Endothelial cell of umbilical vein (primary cell): Measurements from ENCODE around the gene KIF19. TPM values are rescaled to one million over a fixed set of nuclear protein-coding genes. Genes with fewer than 3 reads are reported as not detected.

Experiments used
- BruUV-seq: library from RNA; stranded (reverse); fragments of 400-500 nt; replicated peaks from 2 replicates; lab custom pipeline; 2021; lab: Mats Ljungman, UMichigan
- CTCF ChIA-PET: fragments of 300-600, 350-600 bp; sonication (Branson Sonifier 250); formaldehyde crosslinking; loops from one replicate; lab custom pipeline; 2021; ENCODE audit warnings: antibody characterized with exemption, inconsistent platforms; lab: Charles Lee
- POLR2A ChIA-PET: fragments of 300-600, 350-600 bp; sonication (Branson Sonifier 250); formaldehyde crosslinking; loops from one replicate; lab custom pipeline; 2021; ENCODE audit warnings: antibody characterized with exemption, inconsistent platforms; lab: Charles Lee
- DNase-seq: peaks from one replicate; pipeline ENCODE4 v3.0.0-alpha.2; 2011; ENCODE audit warnings: low read depth, low spot score
- FAIRE-seq: peaks from 2 replicates; lab custom pipeline; 2011; peaks lifted over from hg19 to GRCh38; lab: Jason Lieb, UNC
- H2AFZ ChIP-seq: 2 replicates; pipeline ENCODE4 v1.6.0; 2012; ENCODE audit warnings: low read depth, low read length, control low read depth, inconsistent platforms
- H3K27ac ChIP-seq: 2 replicates; pipeline ENCODE4 v1.5.1; 2011; ENCODE audit warnings: low read depth, mild to moderate bottlenecking, control low read depth, low read length, moderate library complexity; ENCODE audit not compliant: insufficient read depth
- H3K27me3 ChIP-seq, 2 experiments: 2 replicates each; pipeline versions ENCODE4 v1.6.0 to v1.6.1; 2011; ENCODE audit warnings: low read length in 2 of 2, mixed read lengths in 1 of 2; ENCODE audit not compliant: control insufficient read depth in 2 of 2, insufficient read depth in 2 of 2
- H3K36me3 ChIP-seq, 2 experiments: 2 replicates in 1 of 2; 3 replicates in 1 of 2; pipeline ENCODE4 v1.5.1; 2011; ENCODE audit warnings: low read length in 2 of 2, mild to moderate bottlenecking in 1 of 2, moderate library complexity in 1 of 2; ENCODE audit not compliant: control insufficient read depth in 2 of 2, insufficient read depth in 2 of 2; ENCODE audit errors: extremely low read depth in 1 of 2
- H3K4me1 ChIP-seq: 3 replicates; pipeline ENCODE4 v1.5.1; 2011; ENCODE audit warnings: mild to moderate bottlenecking, low read length; ENCODE audit not compliant: control insufficient read depth, insufficient read depth; ENCODE audit errors: extremely low read depth
- H3K4me2 ChIP-seq: 2 replicates; pipeline ENCODE4 v1.6.1; 2011; ENCODE audit warnings: low read length, control low read depth, mixed read lengths; ENCODE audit not compliant: insufficient read depth
- H3K4me3 ChIP-seq, 3 experiments: fragments of 200-600 bp in 1 of 3; sonication (generic), shearing (Covaris generic) in 1 of 3; replicated peaks in 1 of 3; 2 replicates each; pipeline ENCODE4 v1.5.1; 2011 to 2016; ENCODE audit warnings: control low read depth in 3 of 3, low read length in 3 of 3, mild to moderate bottlenecking in 2 of 3, inconsistent platforms in 1 of 3, low read depth in 1 of 3, moderate library complexity in 1 of 3; ENCODE audit not compliant: insufficient read depth in 1 of 3
- H3K79me2 ChIP-seq: 2 replicates; pipeline ENCODE4 v1.6.0; 2012; ENCODE audit warnings: low read length, inconsistent platforms; ENCODE audit not compliant: control insufficient read depth, insufficient read depth
- H3K9ac ChIP-seq: replicated peaks from 2 replicates; pipeline ENCODE3; 2011; ENCODE audit warnings: low read length, control low read depth; ENCODE audit not compliant: insufficient read depth; ENCODE audit errors: extremely low read depth
- H3K9me1 ChIP-seq: replicated peaks from 3 replicates; pipeline ENCODE4 v1.6.0; 2011; ENCODE audit warnings: mild to moderate bottlenecking, low read length; ENCODE audit not compliant: control insufficient read depth, insufficient read depth; ENCODE audit errors: extremely low read depth
- H3K9me3 ChIP-seq: replicated peaks from 2 replicates; pipeline ENCODE4 v1.5.1; 2012; ENCODE audit warnings: low read length, inconsistent platforms; ENCODE audit not compliant: control insufficient read depth, insufficient read depth
- H4K20me1 ChIP-seq: replicated peaks from 2 replicates; pipeline ENCODE3; 2011; ENCODE audit warnings: mild to moderate bottlenecking, low read length; ENCODE audit not compliant: control insufficient read depth, insufficient read depth; ENCODE audit errors: extremely low read depth
- EZH2 ChIP-seq: IDR thresholded peaks from 2 replicates; pipeline ENCODE4 v1.6.1; 2012; ENCODE audit warnings: borderline replicate concordance, low read depth, mild to moderate bottlenecking, moderate library complexity, low read length, inconsistent platforms; ENCODE audit not compliant: severe bottlenecking
- FOS ChIP-seq: IDR thresholded peaks from 2 replicates; pipeline ENCODE4 v1.6.1; 2011; ENCODE audit warnings: mild to moderate bottlenecking, low read length, moderate library complexity, borderline replicate concordance; ENCODE audit not compliant: insufficient read depth
- GATA2 ChIP-seq: IDR thresholded peaks from 2 replicates; pipeline ENCODE4 v1.7.0; 2011; ENCODE audit warnings: low read depth, mild to moderate bottlenecking, moderate library complexity, mixed read lengths, low read length; ENCODE audit not compliant: insufficient read length, insufficient read depth
- JUN ChIP-seq: IDR thresholded peaks from 2 replicates; pipeline ENCODE4 v1.6.1; 2011; ENCODE audit warnings: borderline replicate concordance, low read depth; ENCODE audit not compliant: insufficient read length, insufficient read depth
- MAX ChIP-seq: IDR thresholded peaks from 2 replicates; pipeline ENCODE4 v1.6.1; 2011; ENCODE audit not compliant: insufficient read depth, insufficient read length
- MYC ChIP-seq: IDR thresholded peaks from one replicate; pipeline ENCODE4 v1.6.1; 2011; ENCODE audit warnings: mild to moderate bottlenecking, low read depth, low read length
- POLR2A ChIP-seq: IDR thresholded peaks from 2 replicates; pipeline ENCODE4 v1.6.1; 2012; ENCODE audit warnings: low read depth, mild to moderate bottlenecking, control low read depth, low read length
- POLR2AphosphoS5 ChIP-seq: IDR thresholded peaks from 2 replicates; pipeline ENCODE4 v1.6.1; 2012; ENCODE audit warnings: low read depth, mild to moderate bottlenecking, control low read depth, low read length, moderate library complexity; ENCODE audit not compliant: insufficient read depth
- dilution Hi-C: fragments of 300-500 bp; cut with MboI; formaldehyde crosslinking; loops from one replicate; pipeline ENCODE4 v1.15.0; 2019; ENCODE audit warnings: low sequenced_read_pairs; ENCODE audit not compliant: extremely low pct_ligation_motif_present
- intact Hi-C: fragments of 100-400 bp; cut with micrococcal nuclease; formaldehyde crosslinking; loops from one replicate; pipeline ENCODE4 v1.10.0; 2022
- polyA plus RNA-seq, 4 experiments: library from polyadenylated mRNA; depleted of rRNA in 3 of 4; stranded (reverse) in 3 of 4; unstranded in 1 of 4; fragments of >200 nt; gene quantifications; 2 replicates each; pipeline versions ENCODE4 v1.2.1 to v1.2.3, GENCODE V29; 2011 to 2012; ENCODE audit warnings: missing spikeins in 1 of 4
- total RNA-seq: library from RNA; stranded (reverse); gene quantifications from 2 replicates; pipeline ENCODE4 v1.2.3, GENCODE V29; 2021
- TF ChIP-seq, protein P1 (sequence below), 2 donors: IDR thresholded peaks; 1 replicate in 1 of 2; 2 replicates in 1 of 2; pipeline ENCODE4 v1.5.1; 2011; ENCODE audit warnings: low read length in 2 of 2, mild to moderate bottlenecking in 2 of 2, moderate library complexity in 2 of 2, control low read depth in 1 of 2, inconsistent platforms in 1 of 2, low read depth in 1 of 2; ENCODE audit not compliant: insufficient read depth in 1 of 2; ENCODE audit errors: extremely low read depth in 1 of 2

Gene KIF19
- total and polyA plus RNA-seq, 2 donors (not counting 3 experiments of a cell fraction or from before 2014, with no cell fraction given) = 0.10 to 0.84 TPM

DNA sequence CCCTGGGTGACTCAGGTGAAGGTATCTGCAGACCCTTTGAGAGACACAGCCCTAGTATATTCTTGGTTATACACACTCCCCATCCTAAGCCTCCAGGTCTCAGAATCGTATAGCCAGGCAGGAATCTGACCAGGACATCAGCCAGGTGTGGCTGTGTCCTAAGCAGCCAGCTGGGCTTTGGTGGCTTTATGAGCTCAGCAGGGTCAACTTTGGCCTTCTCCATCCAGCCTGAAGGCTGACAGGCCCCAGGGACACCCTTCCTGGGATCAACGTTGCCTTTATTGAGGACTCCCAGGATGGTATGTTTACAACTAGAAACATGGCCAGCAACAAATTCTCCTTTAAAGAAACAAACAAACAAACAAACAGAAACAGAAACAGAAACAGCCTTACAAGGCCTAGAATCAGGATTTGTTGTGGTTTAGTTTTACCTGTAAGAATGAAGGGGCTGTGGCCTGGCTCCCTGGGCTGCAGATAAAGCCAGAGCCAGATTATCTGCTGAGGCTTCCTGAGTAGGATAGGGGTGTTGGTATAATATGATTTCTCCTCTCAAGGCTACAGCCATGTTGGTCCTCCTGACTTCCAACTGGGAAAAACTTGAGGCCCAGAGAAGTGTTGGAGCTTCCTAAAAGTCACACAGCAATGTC lies 8.5 kb downstream of the KIF19 start:
- dilution Hi-C loops (no loop called here), intact Hi-C loops (no loop called here)
- Histone ChIP-seq H3K27me3 (no peaks in the 10 kb centered on the region), H3K4me3 (no peak overlapping the region), H3K27ac (no peak overlapping the region), H2AFZ (no peak overlapping the region), H3K36me3 (no peaks in the 10 kb centered on the region), H3K4me1 (no peaks in the 10 kb centered on the region), H3K9me1 (no peaks in the 10 kb centered on the region), H4K20me1 (no peaks in the 10 kb centered on the region), H3K79me2 (no peaks in the 10 kb centered on the region), H3K9ac (no peak overlapping the region), H3K4me2 (no peak overlapping the region), H3K9me3 (no peaks in the 10 kb centered on the region)
- no peak for FAIRE-seq
- BruUV-seq = no TSS peak
- CTCF ChIA-PET = interaction anchor here (0.6 to 1.5 kb wide), 2 partner anchors 29 to 45 kb away, joined by 3 to 4 read pairs; no protein-coding TSS in a partner anchor
- no peak for TF ChIP-seq JUN
- no peak for TF ChIP-seq POLR2A
- no peak for TF ChIP-seq MYC
- TF ChIP-seq, protein P1, sequence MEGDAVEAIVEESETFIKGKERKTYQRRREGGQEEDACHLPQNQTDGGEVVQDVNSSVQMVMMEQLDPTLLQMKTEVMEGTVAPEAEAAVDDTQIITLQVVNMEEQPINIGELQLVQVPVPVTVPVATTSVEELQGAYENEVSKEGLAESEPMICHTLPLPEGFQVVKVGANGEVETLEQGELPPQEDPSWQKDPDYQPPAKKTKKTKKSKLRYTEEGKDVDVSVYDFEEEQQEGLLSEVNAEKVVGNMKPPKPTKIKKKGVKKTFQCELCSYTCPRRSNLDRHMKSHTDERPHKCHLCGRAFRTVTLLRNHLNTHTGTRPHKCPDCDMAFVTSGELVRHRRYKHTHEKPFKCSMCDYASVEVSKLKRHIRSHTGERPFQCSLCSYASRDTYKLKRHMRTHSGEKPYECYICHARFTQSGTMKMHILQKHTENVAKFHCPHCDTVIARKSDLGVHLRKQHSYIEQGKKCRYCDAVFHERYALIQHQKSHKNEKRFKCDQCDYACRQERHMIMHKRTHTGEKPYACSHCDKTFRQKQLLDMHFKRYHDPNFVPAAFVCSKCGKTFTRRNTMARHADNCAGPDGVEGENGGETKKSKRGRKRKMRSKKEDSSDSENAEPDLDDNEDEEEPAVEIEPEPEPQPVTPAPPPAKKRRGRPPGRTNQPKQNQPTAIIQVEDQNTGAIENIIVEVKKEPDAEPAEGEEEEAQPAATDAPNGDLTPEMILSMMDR (IDR thresholded peaks at IDR 0.05; ENCODE audit: extremely low read depth in 1 of 2, insufficient read depth in 1 of 2, low read depth in 1 of 2, low read length in 2 of 2) = no peak
- TF ChIP-seq EZH2 = no peak
- no peak for TF ChIP-seq GATA2
- TF ChIP-seq FOS = no peak
- TF ChIP-seq MAX = no peak
- no peak for TF ChIP-seq POLR2AphosphoS5
- no peak for DNase-seq
- POLR2A ChIA-PET = no interaction called here
